H1 (cell line): ENCODE data around the gene BCL2L12. TPM values are rescaled to one million over a fixed set of nuclear protein-coding genes. Genes with fewer than 3 reads are reported as not detected.

Experiments
- ASH2L ChIP-seq: fragments of 200-600, 300-600 bp; sonication (generic); IDR thresholded peaks from one replicate; pipeline ENCODE4 v1.7.1; 2017; ENCODE audit warnings: low read length
- CHD2 ChIP-seq: IDR thresholded peaks from 2 replicates; pipeline ENCODE4 v1.6.1; 2012; ENCODE audit warnings: low read length, improper control_type of control experiment
- CREB1 ChIP-seq: IDR thresholded peaks from 2 replicates; pipeline ENCODE4 v1.6.1; 2012; ENCODE audit warnings: inconsistent platforms
- EZH2 ChIP-seq: fragments of 200-600 bp; sonication (generic); IDR thresholded peaks from 2 replicates; pipeline ENCODE4 v1.7.1; 2012; ENCODE audit warnings: low read depth, mild to moderate bottlenecking, moderate library complexity, low read length, inconsistent platforms; ENCODE audit not compliant: severe bottlenecking
- GTF2F1 ChIP-seq: IDR thresholded peaks from 2 replicates; pipeline ENCODE4 v1.6.1; 2012; ENCODE audit warnings: low read depth, low read length, improper control_type of control experiment, borderline replicate concordance
- KDM5A ChIP-seq: fragments of 200-600 bp; IDR thresholded peaks from 2 replicates; pipeline ENCODE4 v1.7.1; 2012; ENCODE audit warnings: mild to moderate bottlenecking, low read length, inconsistent platforms, mixed read lengths
- NANOG ChIP-seq: IDR thresholded peaks from 2 replicates; pipeline ENCODE4 v1.6.1; 2011; ENCODE audit warnings: low read length, low read depth, mild to moderate bottlenecking, inconsistent platforms; ENCODE audit not compliant: insufficient read depth, poor library complexity, severe bottlenecking
- PHF8 ChIP-seq: fragments of 200-600 bp; sonication (generic); conservative IDR thresholded peaks from 2 replicates; pipeline ENCODE4 v1.7.1; 2012; ENCODE audit warnings: low read depth, mild to moderate bottlenecking, inconsistent platforms, low read length, moderate library complexity
- RBBP5 ChIP-seq: IDR thresholded peaks from 2 replicates; pipeline ENCODE4 v1.7.1; 2012; ENCODE audit warnings: low read depth, mild to moderate bottlenecking, inconsistent platforms, low read length, moderate library complexity, borderline replicate concordance
- RFX5 ChIP-seq: IDR thresholded peaks from 2 replicates; pipeline ENCODE4 v1.6.1; 2011; ENCODE audit warnings: low read depth, low read length, improper control_type of control experiment, borderline replicate concordance
- SAP30 ChIP-seq: fragments of 300-600 bp; sonication (generic); IDR thresholded peaks from 2 replicates; pipeline ENCODE4 v1.7.1; 2012; ENCODE audit warnings: low read length, moderate library complexity, mild to moderate bottlenecking, inconsistent platforms; ENCODE audit not compliant: insufficient read depth, insufficient replicate concordance
- SIRT6 ChIP-seq: IDR thresholded peaks from one replicate; pipeline ENCODE4 v1.7.1; 2012; ENCODE audit warnings: low read length, inconsistent platforms
- SP2 ChIP-seq: IDR thresholded peaks from 2 replicates; pipeline ENCODE4 v1.6.1; 2012; ENCODE audit warnings: mild to moderate bottlenecking, low read length, inconsistent platforms
- SUZ12 ChIP-seq: fragments of 200-600 bp; sonication (generic); IDR thresholded peaks from 2 replicates; pipeline ENCODE4 v1.6.1; 2012; ENCODE audit warnings: mild to moderate bottlenecking, inconsistent platforms, low read length, moderate library complexity, mixed read lengths
- TAF7 ChIP-seq: optimal IDR thresholded peaks from 2 replicates; pipeline ENCODE3; 2011; ENCODE audit warnings: low read depth, mild to moderate bottlenecking, inconsistent platforms, low read length, moderate library complexity, borderline replicate concordance
- TBP ChIP-seq: IDR thresholded peaks from 2 replicates; pipeline ENCODE4 v1.6.1; 2011; ENCODE audit warnings: low read depth, low read length, improper control_type of control experiment
- ZNF274 ChIP-seq: IDR thresholded peaks from 2 replicates; pipeline ENCODE4 v1.7.0; 2012; ENCODE audit warnings: low read length, borderline replicate concordance; ENCODE audit errors: extremely low read depth
- polyA plus RNA-seq, 7 experiments: library from polyadenylated mRNA; depleted of rRNA in 3 of 7; stranded (reverse) in 5 of 7; unstranded in 2 of 7; fragments of >200 nt in 5 of 7; fragments of 200-250 nt in 2 of 7; gene quantifications; 1 replicate in 5 of 7; 2 replicates in 1 of 7; 4 replicates in 1 of 7; pipeline versions ENCODE4 v1.2.1 to v1.2.3, GENCODE V29; 2011 to 2013; ENCODE audit warnings: missing spikeins in 2 of 7, mixed read lengths in 2 of 7
- total RNA-seq: library from RNA; stranded (reverse); fragmentation: NEBNext Ultra II Directional; extraction: Animal tissue kit (Norgen Biotek cat#: 25700); gene quantifications from 2 replicates; pipeline ENCODE4 v1.2.1, GENCODE V29; 2021
- TF ChIP-seq, protein P1 (sequence below): IDR thresholded peaks from 2 replicates; pipeline ENCODE4 v1.6.1; 2011; ENCODE audit warnings: low read length, improper control_type of control experiment
- TF ChIP-seq, protein P2 (sequence below), 3 experiments: IDR thresholded peaks; 1 replicate in 2 of 3; 2 replicates in 1 of 3; pipeline versions ENCODE4 v1.5.1 to v1.6.1; 2011; ENCODE audit warnings: low read length in 3 of 3, mild to moderate bottlenecking in 3 of 3, inconsistent platforms in 2 of 3, low read depth in 1 of 3, moderate library complexity in 1 of 3; ENCODE audit not compliant: insufficient read depth in 1 of 3; ENCODE audit errors: control extremely low read depth in 1 of 3
- TF ChIP-seq, protein P3 (sequence below): IDR thresholded peaks from 2 replicates; pipeline ENCODE4 v1.6.1; 2011; ENCODE audit warnings: low read depth, mild to moderate bottlenecking, low read length; ENCODE audit not compliant: insufficient read depth

The BCL2L12 gene
- total and polyA plus RNA-seq, 2 of the 8 experiments (the other 6 are each of a cell fraction or from before 2014, with no cell fraction given) = 126 to 209 TPM

DNA sequence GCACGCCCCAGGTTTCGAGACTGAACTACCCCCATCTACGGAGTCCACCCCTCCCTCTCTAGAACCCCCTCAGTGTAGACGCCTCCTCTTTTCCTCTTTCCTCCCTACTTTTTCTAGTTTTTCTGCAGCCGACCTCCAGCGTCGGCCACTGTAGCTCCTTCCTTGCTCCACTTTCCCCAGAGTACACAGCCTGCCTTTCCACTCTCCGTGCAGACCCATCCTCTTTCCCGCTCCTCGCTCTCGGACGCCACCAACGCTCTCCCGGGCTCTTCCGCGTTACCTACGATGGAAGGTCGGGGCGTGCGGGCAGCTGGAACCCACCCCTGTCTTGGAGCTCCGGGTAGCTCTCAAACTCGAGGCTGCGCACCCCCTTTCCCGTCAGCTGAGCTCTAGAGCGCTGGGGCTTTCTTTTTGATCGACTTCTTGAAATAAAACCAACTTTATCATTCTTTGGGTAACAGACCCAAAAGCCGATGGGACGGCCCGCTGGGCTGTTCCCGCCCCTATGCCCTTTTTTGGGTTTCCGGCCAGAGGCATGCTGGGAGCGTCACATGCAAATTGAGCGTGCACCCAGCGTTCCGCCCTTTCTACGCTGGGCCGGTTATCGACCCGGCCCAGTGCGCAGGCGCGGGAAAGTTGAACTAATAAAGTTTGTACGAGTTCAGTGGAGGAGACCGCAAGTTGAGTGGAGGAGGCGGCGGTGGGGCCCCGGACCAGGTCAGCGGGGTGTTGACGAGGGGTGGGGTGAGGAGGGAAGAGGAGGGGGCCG, at the start of gene BCL2L12, which contains the start of gene IRF3 (continued):
- peak; percentile 62 for TF ChIP-seq PHF8
- TF ChIP-seq, protein P1, sequence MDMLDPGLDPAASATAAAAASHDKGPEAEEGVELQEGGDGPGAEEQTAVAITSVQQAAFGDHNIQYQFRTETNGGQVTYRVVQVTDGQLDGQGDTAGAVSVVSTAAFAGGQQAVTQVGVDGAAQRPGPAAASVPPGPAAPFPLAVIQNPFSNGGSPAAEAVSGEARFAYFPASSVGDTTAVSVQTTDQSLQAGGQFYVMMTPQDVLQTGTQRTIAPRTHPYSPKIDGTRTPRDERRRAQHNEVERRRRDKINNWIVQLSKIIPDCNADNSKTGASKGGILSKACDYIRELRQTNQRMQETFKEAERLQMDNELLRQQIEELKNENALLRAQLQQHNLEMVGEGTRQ = 0 out of 2 replicates have a peak, but pooled peaks have one; percentile 27
- no peak for TF ChIP-seq SP2
- no peak for TF ChIP-seq RFX5
- 0 out of 2 replicates have a peak, but pooled peaks have one; percentile 13 for TF ChIP-seq TBP
- TF ChIP-seq, protein P2, sequence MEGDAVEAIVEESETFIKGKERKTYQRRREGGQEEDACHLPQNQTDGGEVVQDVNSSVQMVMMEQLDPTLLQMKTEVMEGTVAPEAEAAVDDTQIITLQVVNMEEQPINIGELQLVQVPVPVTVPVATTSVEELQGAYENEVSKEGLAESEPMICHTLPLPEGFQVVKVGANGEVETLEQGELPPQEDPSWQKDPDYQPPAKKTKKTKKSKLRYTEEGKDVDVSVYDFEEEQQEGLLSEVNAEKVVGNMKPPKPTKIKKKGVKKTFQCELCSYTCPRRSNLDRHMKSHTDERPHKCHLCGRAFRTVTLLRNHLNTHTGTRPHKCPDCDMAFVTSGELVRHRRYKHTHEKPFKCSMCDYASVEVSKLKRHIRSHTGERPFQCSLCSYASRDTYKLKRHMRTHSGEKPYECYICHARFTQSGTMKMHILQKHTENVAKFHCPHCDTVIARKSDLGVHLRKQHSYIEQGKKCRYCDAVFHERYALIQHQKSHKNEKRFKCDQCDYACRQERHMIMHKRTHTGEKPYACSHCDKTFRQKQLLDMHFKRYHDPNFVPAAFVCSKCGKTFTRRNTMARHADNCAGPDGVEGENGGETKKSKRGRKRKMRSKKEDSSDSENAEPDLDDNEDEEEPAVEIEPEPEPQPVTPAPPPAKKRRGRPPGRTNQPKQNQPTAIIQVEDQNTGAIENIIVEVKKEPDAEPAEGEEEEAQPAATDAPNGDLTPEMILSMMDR (IDR thresholded peaks at IDR 0.05; ENCODE audit: control extremely low read depth in 1 of 3, insufficient read depth in 1 of 3, low read depth in 1 of 3, low read length in 3 of 3) = no peak
- TF ChIP-seq, protein P3, sequence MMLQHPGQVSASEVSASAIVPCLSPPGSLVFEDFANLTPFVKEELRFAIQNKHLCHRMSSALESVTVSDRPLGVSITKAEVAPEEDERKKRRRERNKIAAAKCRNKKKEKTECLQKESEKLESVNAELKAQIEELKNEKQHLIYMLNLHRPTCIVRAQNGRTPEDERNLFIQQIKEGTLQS = peak; percentile 55; the same call in 1 of the 2 replicates
- TF ChIP-seq KDM5A = no peak
- TF ChIP-seq EZH2 = no peak
- no peak for TF ChIP-seq SIRT6
- TF ChIP-seq SAP30 = peak; percentile 67
- TF ChIP-seq TAF7 = peak; percentile 38
- no peak for TF ChIP-seq GTF2F1
- TF ChIP-seq CREB1 = no peak; the same call in 1 of the 2 replicates
- no peak for TF ChIP-seq ZNF274
- TF ChIP-seq CHD2 = no peak
- TF ChIP-seq NANOG = peak; percentile 32
- no peak for TF ChIP-seq ASH2L
- no peak for TF ChIP-seq RBBP5
- TF ChIP-seq SUZ12 = no peak
